CD4-positive, alpha-beta T cell treated with Interferon alpha-2 for 1 hour (primary cell): ENCODE measurements around the gene SRPK2.
"Not testable (repeated sequence)": the region's sequence is repeated elsewhere in the genome, so short reads cannot be mapped to it uniquely, and the experiment has no call there.

Experiments used
- DNase-seq, 2 donors: peaks; one replicate each; pipeline ENCODE4 v3.0.0-alpha.2; 2020 to 2022

Gene SRPK2

GRCh38 chr7:105336009-105336408 lies 52.7 kb downstream of the SRPK2 start:
- DNase-seq = peak in 1 of 2 donors; percentile 34

- not testable (repeated sequence) for DNase-seq
Measured at GRCh38 chr7:105332661-105333060, 56.1 kb downstream of the SRPK2 start.

- DNase-seq = no peak
Measured at GRCh38 chr7:105330526-105330925, 58.2 kb downstream of the SRPK2 start.

GRCh38 chr7:105327201-105327600 lies 61.5 kb downstream of the SRPK2 start:
- DNase-seq = no peak

- DNase-seq = no peak
Measured at GRCh38 chr7:105325216-105325904, 63.4 kb downstream of the SRPK2 start.

- not testable (repeated sequence) for DNase-seq
Measured at GRCh38 chr7:105324606-105325005, 64.1 kb downstream of the SRPK2 start.

GRCh38 chr7:105323366-105323765 lies 65.4 kb downstream of the SRPK2 start:
- no peak for DNase-seq

- no peak for DNase-seq
Measured at GRCh38 chr7:105322655-105323277, 66.0 kb downstream of the SRPK2 start.

- no peak for DNase-seq
Measured at GRCh38 chr7:105321754-105322455, 66.8 kb downstream of the SRPK2 start.

- DNase-seq = no peak
Measured at GRCh38 chr7:105320896-105321295, 67.8 kb downstream of the SRPK2 start.

GRCh38 chr7:105319578-105319977 lies 69.1 kb downstream of the SRPK2 start:
- no peak for DNase-seq

GRCh38 chr7:105316578-105317344 lies 72.0 kb downstream of the SRPK2 start:
- no peak for DNase-seq

GRCh38 chr7:105315357-105315756 lies 73.4 kb downstream of the SRPK2 start:
- no peak for DNase-seq

- no peak for DNase-seq
Measured at GRCh38 chr7:105309235-105310169, 79.2 kb downstream of the SRPK2 start.

GRCh38 chr7:105307163-105307672 lies 81.5 kb downstream of the SRPK2 start:
- no peak for DNase-seq

GRCh38 chr7:105306298-105306748 lies 82.4 kb downstream of the SRPK2 start:
- DNase-seq = no peak

GRCh38 chr7:105305633-105306032 lies 83.1 kb downstream of the SRPK2 start:
- DNase-seq = no peak

GRCh38 chr7:105304040-105304895 lies 84.5 kb downstream of the SRPK2 start:
- DNase-seq = no peak

- peak in 1 of 2 donors; percentile 66 for DNase-seq
Measured at GRCh38 chr7:105300587-105300986, 88.1 kb downstream of the SRPK2 start.

GRCh38 chr7:105298439-105298894 lies 90.3 kb downstream of the SRPK2 start:
- peak in 1 of 2 donors; percentile 30 for DNase-seq

- no peak for DNase-seq
Measured at GRCh38 chr7:105297985-105298384, 90.7 kb downstream of the SRPK2 start.
